Sigmoid colon (tissue), 4 donors: Measurements from ENCODE around the gene AP3M1.

Experiments
- CTCF ChIP-seq, 4 experiments: fragments of 450-650 bp in 3 of 4; fragments of 200-600 bp in 1 of 4; IDR thresholded peaks; one replicate each; pipeline ENCODE4 v1.5.1; 2016 to 2019; ENCODE audit warnings: antibody characterized with exemption in 4 of 4, mild to moderate bottlenecking in 3 of 4, moderate library complexity in 2 of 4
- POLR2A ChIP-seq, 2 donors: fragments of 450-650 bp; IDR thresholded peaks; one replicate each; pipeline ENCODE4 v1.6.1; 2016; ENCODE audit warnings: antibody characterized with exemption in 2 of 2, mild to moderate bottlenecking in 2 of 2, moderate library complexity in 2 of 2
- POLR2AphosphoS5 ChIP-seq, 4 donors: sonication (generic); formaldehyde crosslinking; IDR thresholded peaks; one replicate each; pipeline ENCODE4 v1.6.1; 2017; ENCODE audit warnings: antibody characterized with exemption in 4 of 4

- TF ChIP-seq CTCF (IDR thresholded peaks at IDR 0.05) (no peak), POLR2AphosphoS5 (IDR thresholded peaks at IDR 0.05) (no peak), POLR2A (IDR thresholded peaks at IDR 0.05) (no peak)
These were observed 57.0 kb downstream of the AP3M1 start for GRCh38 chr10:74093530-74094164.
